WTC11 (cell line): Measurements from ENCODE around the gene GPR161.

ENCODE experiments used
- AFF4 ChIP-seq: sonication (generic); formaldehyde crosslinking; IDR thresholded peaks from 2 replicates; pipeline ENCODE4 v1.8.1; 2023; ENCODE audit warnings: mild to moderate bottlenecking, missing genetic modification reagents, borderline replicate concordance
- CREM ChIP-seq: sonication (generic); formaldehyde crosslinking; IDR thresholded peaks from 2 replicates; pipeline ENCODE4 v1.8.1; 2022; ENCODE audit warnings: mild to moderate bottlenecking, missing genetic modification reagents, moderate library complexity
- CTCF ChIP-seq: fragments of 200-600 bp; IDR thresholded peaks from 2 replicates; pipeline ENCODE4 v1.8.0; 2022; ENCODE audit warnings: antibody characterized with exemption
- ETV6 ChIP-seq: sonication (generic); formaldehyde crosslinking; IDR thresholded peaks from 2 replicates; pipeline ENCODE4 v1.8.1; 2022; ENCODE audit warnings: mild to moderate bottlenecking, missing genetic modification reagents
- GABPB1 ChIP-seq: sonication (generic); formaldehyde crosslinking; IDR thresholded peaks from 2 replicates; pipeline ENCODE4 v1.8.1; 2023; ENCODE audit warnings: mild to moderate bottlenecking, missing genetic modification reagents
- HMGA2 ChIP-seq: fragments of 250-450 bp; sonication (Bioruptor Pico); IDR thresholded peaks from 2 replicates; pipeline ENCODE4 v1.4.0; 2021; ENCODE audit warnings: mild to moderate bottlenecking, moderate library complexity
- HMGXB4 ChIP-seq: sonication (generic); formaldehyde crosslinking; IDR thresholded peaks from 2 replicates; pipeline ENCODE4 v1.8.1; 2023; ENCODE audit warnings: mild to moderate bottlenecking, moderate library complexity, missing genetic modification reagents
- JUN ChIP-seq: sonication (generic); formaldehyde crosslinking; IDR thresholded peaks from 2 replicates; pipeline ENCODE4 v1.8.0; 2023; ENCODE audit warnings: mild to moderate bottlenecking, missing genetic modification reagents
- NR3C1 ChIP-seq: sonication (generic); formaldehyde crosslinking; conservative IDR thresholded peaks from 2 replicates; pipeline ENCODE4 v1.8.1; 2023; ENCODE audit warnings: low read depth, mild to moderate bottlenecking, missing genetic modification reagents
- SP1 ChIP-seq: sonication (generic); formaldehyde crosslinking; conservative IDR thresholded peaks from 2 replicates; pipeline ENCODE4 v1.8.1; 2022; ENCODE audit warnings: missing genetic modification reagents
- ZNF121 ChIP-seq: sonication (generic); formaldehyde crosslinking; IDR thresholded peaks from 2 replicates; pipeline ENCODE4 v1.8.0; 2023; ENCODE audit warnings: missing genetic modification reagents
- ZNF263 ChIP-seq: sonication (generic); formaldehyde crosslinking; IDR thresholded peaks from 2 replicates; pipeline ENCODE4 v1.8.1; 2022; ENCODE audit warnings: low read depth, mild to moderate bottlenecking, moderate library complexity, missing genetic modification reagents
- ZNF423 ChIP-seq: fragments of 250-450 bp; sonication (Bioruptor Pico); IDR thresholded peaks from 2 replicates; pipeline ENCODE4 v2.1.2; 2022; ENCODE audit warnings: mild to moderate bottlenecking, moderate library complexity
- ZNF671 ChIP-seq: fragments of 250-450 bp; sonication (Bioruptor Pico); IDR thresholded peaks from 2 replicates; pipeline ENCODE4 v1.8.0; 2021; ENCODE audit warnings: mild to moderate bottlenecking

- TF ChIP-seq CTCF (no peak), ZNF671 (CRISPR knock-in tag) (no peak), ZNF263 (no peak), ETV6 (CRISPR knock-in tag) (no peak), HMGXB4 (CRISPR knock-in tag) (no peak), NR3C1 (no peak), SP1 (no peak), HMGA2 (CRISPR knock-in tag) (no peak), GABPB1 (CRISPR knock-in tag) (no peak), AFF4 (CRISPR knock-in tag) (no peak), ZNF121 (CRISPR knock-in tag) (no peak), JUN (no peak), ZNF423 (CRISPR knock-in tag) (no peak), CREM (no peak)
Observed at GRCh38 chr1:168159979-168160378, 23.2 kb upstream of the GPR161 start.
